NCI-H146 (cell line): ENCODE measurements around the gene PSMA1.
A peak's percentile ranks its signal among the peaks of the same experiment; 100 is the strongest.

Source experiments
- DNase-seq: peaks from one replicate; lab custom pipeline; 2025; lab: John Stamatoyannopoulos, UW

The PSMA1 gene

DNA sequence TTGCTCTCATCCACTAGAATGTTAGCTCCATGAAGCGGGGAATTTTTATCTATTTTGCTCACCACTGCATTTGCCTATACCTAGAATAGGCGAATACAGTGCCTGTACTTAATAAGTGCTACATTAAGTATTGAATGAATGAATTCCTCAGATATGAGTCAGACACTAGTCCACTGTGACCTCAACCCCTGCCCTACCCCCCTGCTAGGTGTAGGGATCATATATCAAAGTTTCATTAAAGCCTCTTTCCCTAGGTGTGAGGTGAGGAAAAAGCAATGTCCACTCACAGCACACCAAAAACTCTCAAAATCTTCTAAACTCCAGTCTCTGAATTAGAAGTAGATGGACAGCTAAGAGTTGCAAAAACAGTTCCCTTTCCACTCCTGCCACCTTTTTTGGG is 9.8 kb upstream of the PSMA1 start:
- DNase-seq = no peak

DNA sequence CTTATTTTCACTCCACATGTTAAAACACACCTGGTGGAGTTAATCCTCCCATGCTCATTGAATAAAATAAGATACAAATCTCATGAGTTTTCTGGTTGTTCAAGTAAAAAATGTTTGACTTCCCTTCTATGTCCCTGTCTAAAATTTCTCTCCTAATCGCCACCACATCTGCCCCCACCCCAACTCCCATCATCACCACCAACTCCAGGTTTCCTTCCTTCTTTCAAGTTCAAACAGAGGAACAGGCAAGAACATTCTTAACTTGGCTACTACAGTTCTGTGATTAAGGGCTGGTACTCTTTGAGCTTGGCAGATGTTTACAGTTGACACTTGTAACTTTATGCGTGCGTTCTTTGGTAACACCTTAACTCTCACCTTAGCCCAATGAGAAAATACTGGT is 9.1 kb upstream of the PSMA1 start:
- DNase-seq = no peak

DNA sequence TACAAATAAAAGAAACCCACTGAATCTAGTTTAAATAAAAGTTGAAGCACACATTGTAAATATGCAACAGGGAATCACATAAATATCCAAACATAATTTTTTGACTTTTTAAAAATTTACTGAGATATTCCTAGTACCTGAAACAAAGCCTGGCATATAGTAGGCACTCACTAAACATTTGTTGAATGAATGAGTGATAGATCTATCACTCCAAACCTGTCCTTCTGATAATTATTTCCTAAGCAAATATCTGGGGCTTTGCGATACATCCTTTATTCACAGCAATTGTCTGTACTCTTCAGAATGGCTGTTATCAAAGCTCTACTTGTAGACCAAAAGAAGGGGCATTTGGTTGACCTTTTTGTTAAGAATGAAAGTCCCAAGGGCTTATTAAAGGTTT is 2.6 kb upstream of the PSMA1 start:
- DNase-seq = no peak

DNA sequence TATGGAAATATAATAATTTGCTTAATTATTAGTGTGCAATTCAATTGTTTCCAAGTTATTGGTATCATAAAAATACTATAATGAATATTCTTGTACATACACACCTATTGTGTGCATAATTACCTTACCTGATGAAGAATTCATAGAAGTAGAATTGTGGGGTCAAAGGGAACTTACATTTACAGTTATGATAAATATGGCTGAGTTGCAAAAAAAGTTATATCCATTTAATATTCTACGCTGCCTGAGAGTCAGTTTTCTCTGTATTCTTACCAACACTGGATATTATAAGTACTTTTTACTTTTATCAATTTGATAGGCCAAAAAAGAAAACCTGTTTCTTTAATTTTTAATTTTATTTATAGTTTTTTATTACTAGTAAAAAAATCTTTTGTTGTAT is 2.1 kb upstream of the PSMA1 start:
- DNase-seq = no peak

GRCh38 chr11:14520747-14521151 is 563 bp upstream of the PSMA1 start:
- DNase-seq = no peak

GRCh38 chr11:14519597-14519916 is 629 bp downstream of the PSMA1 start:
- no peak for DNase-seq

GRCh38 chr11:14518820-14519219 is 1.4 kb downstream of the PSMA1 start:
- no peak for DNase-seq

DNA sequence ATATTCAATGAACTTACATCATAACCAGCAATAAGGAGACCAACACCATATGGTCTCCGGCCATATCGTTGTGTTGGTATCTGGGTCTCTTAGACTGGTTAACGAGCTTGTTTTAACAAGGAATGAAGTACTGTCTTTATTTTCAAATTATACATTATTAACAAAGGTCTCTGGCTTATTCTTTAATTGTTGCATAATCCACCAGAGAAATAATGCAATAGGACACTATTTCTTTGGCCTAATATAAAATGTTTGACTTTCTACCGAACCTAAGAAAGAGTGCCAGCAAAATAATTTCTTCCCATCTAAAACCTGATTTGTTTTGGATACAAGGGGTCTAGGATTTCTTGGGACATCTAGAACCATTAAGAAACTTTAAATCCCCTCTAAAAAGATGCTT is 6.4 kb downstream of the PSMA1 start:
- no peak for DNase-seq

DNA sequence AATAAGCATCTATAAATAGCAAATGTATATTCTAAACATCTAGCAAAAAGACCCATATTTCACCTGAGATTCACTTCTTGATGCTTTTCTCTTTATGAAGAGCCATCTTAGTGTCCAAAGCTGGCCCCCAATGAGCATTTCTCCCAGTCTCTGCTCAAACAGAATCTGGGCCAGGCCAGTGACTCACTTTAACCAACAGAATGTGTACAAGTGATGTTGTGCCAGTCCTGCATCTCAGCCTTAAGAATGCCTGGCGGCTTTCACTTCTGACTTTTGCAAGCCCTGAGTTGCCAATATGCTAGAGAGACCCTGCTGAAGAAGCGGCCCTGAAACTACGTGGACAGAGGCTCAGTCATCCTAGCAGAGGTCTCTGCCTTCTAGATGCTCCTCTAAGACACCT is 13.7 kb downstream of the PSMA1 start:
- DNase-seq = no peak

GRCh38 chr11:14503023-14503422 is 17.2 kb downstream of the PSMA1 start:
- DNase-seq = no peak

GRCh38 chr11:14502039-14502438 is 18.1 kb downstream of the PSMA1 start:
- DNase-seq = no peak

DNA sequence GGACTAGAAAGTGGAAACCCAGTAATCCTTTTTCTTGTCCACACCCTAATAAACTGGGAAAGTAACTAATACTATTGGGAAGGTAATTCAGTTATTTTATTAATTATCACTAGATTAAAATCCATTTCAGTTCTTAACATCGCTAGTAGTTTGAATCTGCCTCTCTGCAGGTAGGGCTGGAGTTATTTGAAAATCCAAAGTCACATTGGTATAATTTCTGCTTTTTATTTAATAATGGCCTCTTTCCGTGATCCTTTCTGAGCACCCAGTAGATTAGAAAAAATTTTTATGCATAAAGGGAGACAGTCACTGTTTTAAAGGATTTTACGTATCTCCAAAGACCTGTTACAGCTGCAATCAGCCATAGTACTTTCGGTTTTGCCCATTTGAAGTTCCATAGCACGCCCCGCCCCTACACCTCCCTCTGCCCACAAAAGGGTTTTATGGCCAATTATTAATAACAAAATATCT is 20.0 kb downstream of the PSMA1 start:
- DNase-seq = peak; percentile 36

DNA sequence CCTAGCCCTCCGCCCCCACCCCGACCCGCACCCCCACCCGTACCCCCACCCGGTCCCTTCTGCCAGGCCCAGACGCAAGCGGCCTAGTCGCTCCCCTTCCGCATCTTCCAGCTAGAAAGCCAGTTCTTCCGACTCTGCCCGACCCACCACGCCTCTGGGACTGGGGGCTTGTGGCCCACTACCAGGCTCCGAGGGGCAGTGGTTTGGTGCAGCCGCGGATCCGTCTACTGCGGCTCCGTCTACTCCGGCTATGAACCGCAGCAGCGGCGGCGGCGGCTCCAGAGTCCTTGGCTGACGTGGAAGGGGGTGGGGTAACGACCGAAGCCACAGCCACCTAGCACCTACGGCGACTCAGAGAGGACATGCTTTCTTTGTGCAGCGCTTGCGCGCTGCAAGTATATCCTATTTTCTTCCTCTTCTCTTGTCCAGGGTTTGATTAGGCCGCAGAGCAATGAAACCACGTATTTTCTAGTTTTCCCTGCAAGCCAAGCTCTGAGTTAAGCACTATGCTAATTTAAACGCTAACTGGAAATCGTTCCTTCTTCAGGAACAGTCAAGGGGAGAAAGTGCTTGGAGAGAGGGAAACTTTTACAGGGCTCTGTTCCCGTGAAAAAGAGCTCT is 20.5 kb downstream of the PSMA1 start, which contains the start of gene COPB1:
COPB1 (minus strand) TSS at position 252 of the 621 bp plus-strand sequence. CDS start 883 bp downstream, outside the sequence.
- DNase-seq = peak; percentile 89

DNA sequence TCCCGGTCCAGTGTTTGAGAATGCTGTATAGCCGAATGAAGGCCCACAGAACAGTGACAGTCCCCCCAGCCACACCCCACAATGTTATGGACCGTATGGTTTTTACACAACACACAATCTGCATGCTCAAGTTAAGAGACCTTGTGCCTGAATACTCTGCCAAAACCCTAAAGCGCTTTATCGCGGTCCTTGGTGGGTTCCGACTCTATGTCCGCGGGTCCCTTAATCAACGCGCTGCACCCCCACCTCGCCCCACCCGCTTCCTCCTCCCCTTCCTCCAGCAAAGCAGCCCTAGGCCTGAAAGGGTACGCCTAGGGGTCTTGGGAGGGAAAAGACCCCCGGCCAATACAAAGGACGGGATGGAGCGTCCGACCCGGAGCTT is 21.0 kb downstream of the PSMA1 start:
- peak; percentile 50 for DNase-seq

DNA sequence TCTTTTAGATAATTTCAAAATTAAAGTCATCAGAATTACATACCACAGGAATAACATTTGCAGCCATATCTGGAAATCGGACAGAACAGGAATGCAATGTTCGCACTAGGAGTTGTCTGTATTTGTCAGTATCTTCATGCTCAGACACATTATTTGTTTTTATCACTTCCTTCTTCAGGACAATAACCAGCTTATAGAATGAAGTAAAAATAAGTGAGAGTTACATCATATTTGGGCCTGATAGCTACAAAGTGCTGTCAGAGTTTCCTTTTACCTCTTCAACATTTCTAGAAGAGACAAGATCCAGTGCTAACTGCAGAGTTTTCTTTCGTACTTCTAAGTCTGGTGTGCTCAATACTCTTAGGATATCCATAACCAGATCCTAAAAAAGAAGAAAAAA is 39.5 kb downstream of the PSMA1 start:
- DNase-seq = no peak

DNA sequence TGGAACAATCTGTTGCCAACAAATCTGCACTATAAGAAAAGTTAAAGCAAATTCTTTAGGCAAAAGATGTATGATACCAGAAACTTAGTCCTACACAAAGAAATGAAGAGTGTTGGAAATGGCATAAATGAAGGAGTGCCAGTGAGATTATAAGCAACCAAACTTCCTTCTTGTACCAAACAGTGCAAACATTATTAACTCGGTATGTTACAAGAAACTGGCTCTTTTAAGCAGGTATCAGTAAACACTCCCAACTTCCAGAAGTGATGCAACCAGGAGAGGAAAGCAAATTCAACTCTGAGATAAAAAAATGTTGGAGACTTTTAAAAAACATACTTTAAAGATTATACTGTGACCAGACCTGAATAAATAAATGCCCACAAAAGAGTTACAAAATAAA is 49.1 kb downstream of the PSMA1 start:
- no peak for DNase-seq

DNA sequence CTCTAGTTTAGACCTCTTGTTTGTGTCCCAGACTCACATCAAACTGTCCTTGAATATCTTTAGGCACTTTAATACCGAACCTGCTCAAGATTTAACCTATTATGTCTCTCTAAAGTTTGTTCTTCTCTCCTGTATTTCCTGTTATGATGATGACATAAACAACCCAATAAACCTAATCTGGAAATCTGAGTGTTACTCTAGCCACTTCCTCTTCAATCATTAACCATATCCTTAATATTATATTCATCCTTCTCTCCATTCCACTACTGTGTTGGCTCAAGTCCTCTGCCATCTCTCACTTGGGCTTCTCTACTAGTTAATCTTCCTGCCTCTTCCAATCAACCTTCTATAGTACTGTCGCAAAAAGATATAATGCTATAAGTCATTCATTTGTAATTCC is 56.6 kb downstream of the PSMA1 start:
- DNase-seq = no peak

GRCh38 chr11:14460147-14460546 is 60.0 kb downstream of the PSMA1 start:
- no peak for DNase-seq

DNA sequence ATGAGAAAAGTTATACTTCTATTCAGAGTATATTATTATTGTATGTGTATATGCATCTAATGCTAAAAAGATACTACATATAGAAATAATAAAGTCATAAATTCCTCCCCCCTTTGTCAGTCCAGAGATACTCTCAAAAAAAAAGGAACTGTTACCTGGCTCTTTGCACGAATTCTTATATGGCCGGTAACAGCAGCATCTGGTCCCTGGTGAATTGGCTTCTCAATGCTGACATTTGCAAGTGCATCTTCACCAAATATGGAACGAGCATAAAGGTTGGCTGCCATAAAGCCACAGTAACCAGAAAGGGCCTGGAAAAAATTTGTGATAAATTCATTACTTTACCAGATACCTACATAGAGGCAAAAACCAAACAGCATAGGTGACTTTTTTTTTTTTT is 61.8 kb downstream of the PSMA1 start:
- DNase-seq = no peak

DNA sequence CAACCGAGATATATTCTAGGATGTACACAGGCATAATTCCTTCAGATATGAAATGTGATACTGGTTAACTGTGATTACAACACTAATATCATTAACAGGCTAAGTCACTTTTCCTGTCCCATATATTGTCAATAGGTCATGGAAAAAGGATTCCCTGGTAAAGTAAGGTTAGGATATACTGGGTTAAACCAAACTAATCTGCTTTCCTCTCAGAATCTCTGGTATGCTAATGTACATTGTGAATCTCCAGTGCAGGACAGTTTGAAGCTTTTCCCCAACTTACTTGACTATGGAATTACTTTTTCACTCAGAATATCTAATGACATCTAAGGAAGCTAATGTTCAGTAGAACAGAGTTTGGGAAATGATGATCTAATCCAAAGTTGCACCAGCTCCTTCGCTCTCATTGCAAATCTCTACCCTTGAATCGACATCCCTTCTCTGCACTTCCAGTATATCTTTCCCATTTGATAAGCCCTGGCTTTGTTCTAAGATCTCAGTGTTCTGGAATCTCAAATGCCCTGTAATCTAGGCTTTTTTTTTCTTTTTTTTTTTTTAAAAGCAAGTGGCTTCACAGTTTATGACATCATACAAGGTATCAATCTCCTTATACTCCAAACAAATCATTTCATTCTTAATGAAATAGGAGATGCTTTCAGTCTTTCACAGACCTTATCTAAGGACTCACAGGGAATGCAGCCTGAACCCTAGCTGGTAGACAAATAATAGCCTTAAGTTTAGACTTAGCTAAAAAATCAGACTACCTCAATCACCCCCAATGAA is 64.3 kb downstream of the PSMA1 start:
- no peak for DNase-seq
